ENCODE results near the gene ARHGAP26.

The ARHGAP26 gene

DNA sequence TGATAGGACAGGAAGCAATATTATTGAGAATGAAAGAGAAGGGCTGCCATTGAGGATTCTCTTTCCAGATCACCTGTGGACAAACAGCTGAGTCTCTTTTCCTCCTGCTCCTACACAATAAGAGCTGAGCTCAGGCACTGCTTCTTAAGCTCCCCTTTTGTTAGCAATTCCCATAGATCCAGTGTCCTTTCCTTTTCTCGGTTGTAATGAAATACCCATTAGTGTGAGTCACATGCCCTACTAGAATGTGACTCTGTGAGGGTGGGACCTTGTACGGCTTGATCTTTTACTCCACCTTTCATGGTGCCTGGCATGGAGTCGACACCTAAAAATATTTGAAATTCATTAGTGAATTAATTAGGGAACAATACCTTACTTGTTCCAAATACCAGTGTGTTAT is 364.1 kb downstream of the ARHGAP26 start:
- H3K36me3 ChIP-seq (replicated peaks), result no peaks in the 10 kb centered on the region
- H3K4me1 ChIP-seq, result no peaks in the 10 kb centered on the region
- H3K27me3 ChIP-seq (ENCODE audit: low read depth), result no peaks in the 10 kb centered on the region
- DNase-seq (ENCODE audit: low spot score in 2 of 2), result no peak
- no peak overlapping the region for H3K4me3 ChIP-seq
- in situ Hi-C loops (cut with MboI; ENCODE audit: low sequenced_read_pairs), result no loop called here
- H3K9me3 ChIP-seq, result no peaks in the 10 kb centered on the region

GRCh38 chr5:143134900-143135299 is 364.7 kb downstream of the ARHGAP26 start:
- H3K9me3 ChIP-seq, result no peaks in the 10 kb centered on the region
- in situ Hi-C loops (cut with MboI; ENCODE audit: low sequenced_read_pairs), result no loop called here
- H3K27me3 ChIP-seq (ENCODE audit: low read depth), result no peaks in the 10 kb centered on the region
- no peak for DNase-seq (ENCODE audit: low spot score in 2 of 2)
- H3K4me3 ChIP-seq, result no peak overlapping the region
- no peaks in the 10 kb centered on the region for H3K36me3 ChIP-seq (replicated peaks)
- no peaks in the 10 kb centered on the region for H3K4me1 ChIP-seq

DNA sequence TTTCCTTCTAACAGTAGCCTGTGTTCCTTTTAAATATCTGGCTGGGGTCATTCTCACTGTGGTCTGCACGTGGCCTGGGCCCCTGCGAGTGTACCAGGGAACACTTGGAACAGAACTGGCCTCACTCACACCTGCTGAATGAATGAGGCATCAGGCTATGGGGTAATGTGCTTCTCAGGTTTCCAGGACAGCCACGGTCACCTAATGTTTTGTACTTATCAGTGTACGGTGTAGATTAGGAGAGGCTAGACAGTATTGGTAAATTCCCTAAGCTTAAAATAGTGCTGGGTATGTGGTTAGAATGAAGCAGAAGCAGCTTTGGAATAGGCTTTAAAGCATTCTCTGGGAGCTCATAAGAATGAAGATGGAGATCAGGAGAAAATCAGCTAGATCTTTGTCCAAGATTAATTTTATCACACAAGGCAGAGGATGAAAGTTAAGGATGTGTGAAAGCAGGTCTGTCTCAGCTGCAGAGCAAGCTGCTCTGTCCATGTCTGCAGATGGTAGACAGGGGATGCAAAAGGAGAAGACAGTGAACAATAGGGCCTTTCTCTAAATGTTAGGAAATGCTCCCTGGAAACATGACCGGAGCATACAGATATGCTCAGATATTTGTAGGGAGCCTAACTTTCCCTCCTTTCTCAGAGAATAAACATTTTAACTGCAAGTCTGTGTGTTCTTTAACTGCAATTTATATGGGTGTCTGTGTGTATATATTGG is 365.8 kb downstream of the ARHGAP26 start:
- no peaks in the 10 kb centered on the region for H3K27me3 ChIP-seq (ENCODE audit: low read depth)
- in situ Hi-C loops (cut with MboI; ENCODE audit: low sequenced_read_pairs), result no loop called here

DNA sequence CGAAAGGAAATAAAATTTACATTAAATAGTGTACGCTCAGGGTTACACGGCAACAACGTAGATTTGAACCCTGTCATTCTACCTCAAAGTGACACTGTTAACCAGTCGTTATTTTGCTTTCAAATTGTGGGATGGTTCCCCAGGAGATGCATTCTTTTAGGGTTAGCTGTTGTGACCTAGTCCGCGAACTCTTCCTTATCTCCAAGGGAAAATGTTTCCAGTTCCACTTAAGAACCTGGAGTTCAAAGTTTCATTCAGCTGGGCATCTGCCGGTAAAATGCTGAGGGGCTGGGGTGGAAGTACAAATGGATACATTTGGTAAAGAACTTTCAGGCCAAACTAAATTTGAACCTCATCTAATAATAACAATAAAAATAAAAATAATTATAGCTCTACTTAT is 368.7 kb downstream of the ARHGAP26 start:
- no peaks in the 10 kb centered on the region for H3K27me3 ChIP-seq (ENCODE audit: low read depth)
- no peaks in the 10 kb centered on the region for H3K9me3 ChIP-seq
- H3K4me3 ChIP-seq, result no peak overlapping the region
- H3K36me3 ChIP-seq (replicated peaks), result no peaks in the 10 kb centered on the region
- H3K4me1 ChIP-seq, result no peaks in the 10 kb centered on the region
- in situ Hi-C loops (cut with MboI; ENCODE audit: low sequenced_read_pairs), result no loop called here
- no peak for DNase-seq (ENCODE audit: low spot score in 2 of 2)

More for the DNA sequence above, 365.8 kb downstream of the ARHGAP26 start:
- DNase-seq (ENCODE audit: low spot score in 2 of 2), result no peak
- no peaks in the 10 kb centered on the region for H3K36me3 ChIP-seq (replicated peaks)
- H3K4me1 ChIP-seq, result no peaks in the 10 kb centered on the region
- H3K4me3 ChIP-seq, result no peak overlapping the region
- no peaks in the 10 kb centered on the region for H3K9me3 ChIP-seq

DNA sequence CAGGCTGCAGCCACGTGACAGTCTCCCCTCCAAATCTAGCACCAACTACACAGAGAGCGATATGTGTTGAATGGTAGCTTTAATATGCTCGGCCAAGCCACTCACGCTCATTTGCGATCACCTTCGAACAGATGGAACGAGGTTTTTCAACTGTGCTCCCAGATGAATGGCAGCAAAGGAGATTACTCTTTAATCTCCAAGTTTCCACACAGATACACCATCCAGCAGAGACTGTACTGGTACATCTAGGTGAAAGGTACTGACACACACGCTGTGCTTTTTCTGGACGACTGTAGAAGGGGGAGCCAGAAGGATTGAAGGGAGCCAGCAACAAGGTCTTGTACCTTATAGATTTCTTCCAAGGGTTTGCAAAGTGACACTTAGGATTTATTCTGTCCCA is 369.4 kb downstream of the ARHGAP26 start:
- H3K4me1 ChIP-seq, result no peaks in the 10 kb centered on the region
- in situ Hi-C loops (cut with MboI; ENCODE audit: low sequenced_read_pairs), result no loop called here

GRCh38 chr5:143140492-143141203 is 370.5 kb downstream of the ARHGAP26 start:
- Histone ChIP-seq H3K9me3 (no peaks in the 10 kb centered on the region), H3K27me3 (ENCODE audit: low read depth) (no peaks in the 10 kb centered on the region), H3K4me3 (no peak overlapping the region), H3K4me1 (no peaks in the 10 kb centered on the region), H3K36me3 (replicated peaks) (no peaks in the 10 kb centered on the region)
- DNase-seq (ENCODE audit: low spot score in 2 of 2), result no peak
- in situ Hi-C loops (cut with MboI; ENCODE audit: low sequenced_read_pairs), result no loop called here

More for the DNA sequence above, 369.4 kb downstream of the ARHGAP26 start:
- Histone ChIP-seq H3K27me3 (ENCODE audit: low read depth) (no peaks in the 10 kb centered on the region), H3K9me3 (no peaks in the 10 kb centered on the region), H3K36me3 (replicated peaks) (no peaks in the 10 kb centered on the region), H3K4me3 (no peak overlapping the region)
- DNase-seq (ENCODE audit: low spot score in 2 of 2), result no peak

GRCh38 chr5:143141652-143142051 is 371.5 kb downstream of the ARHGAP26 start:
- H3K4me3 ChIP-seq, result no peak overlapping the region
- H3K36me3 ChIP-seq (replicated peaks), result no peaks in the 10 kb centered on the region
- H3K27me3 ChIP-seq (ENCODE audit: low read depth), result no peaks in the 10 kb centered on the region
- no peaks in the 10 kb centered on the region for H3K4me1 ChIP-seq
- DNase-seq (ENCODE audit: low spot score in 2 of 2), result no peak
- in situ Hi-C loops (cut with MboI; ENCODE audit: low sequenced_read_pairs), result no loop called here
- no peaks in the 10 kb centered on the region for H3K9me3 ChIP-seq

- no peak for DNase-seq (ENCODE audit: low spot score in 2 of 2)
- no peaks in the 10 kb centered on the region for H3K4me1 ChIP-seq
- no peak overlapping the region for H3K4me3 ChIP-seq
- H3K36me3 ChIP-seq (replicated peaks), result no peaks in the 10 kb centered on the region
- in situ Hi-C loops (cut with MboI; ENCODE audit: low sequenced_read_pairs), result no loop called here
- no peaks in the 10 kb centered on the region for H3K9me3 ChIP-seq
- H3K27me3 ChIP-seq (ENCODE audit: low read depth), result no peaks in the 10 kb centered on the region
Observed at GRCh38 chr5:143142596-143143435, 372.6 kb downstream of the ARHGAP26 start.

DNA sequence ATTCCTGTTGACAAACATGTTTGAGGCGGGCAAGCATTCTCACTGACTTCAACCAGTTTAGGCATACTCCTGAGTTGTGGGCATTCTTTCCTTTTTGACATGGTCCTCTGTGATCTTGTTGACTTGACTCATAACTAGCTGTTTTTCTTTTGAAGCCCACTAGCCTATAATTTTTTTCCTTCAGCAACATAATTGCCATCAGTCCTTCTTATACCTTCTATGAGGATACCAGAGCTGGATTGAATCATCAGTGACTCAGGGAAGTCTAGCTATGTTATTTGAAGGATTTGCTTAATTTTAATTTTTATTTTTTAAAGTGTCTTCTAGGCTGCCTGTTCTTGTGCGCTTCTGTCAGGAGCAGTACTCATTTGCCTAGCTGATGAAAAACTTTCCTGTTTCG is 373.8 kb downstream of the ARHGAP26 start:
- no peak for DNase-seq (ENCODE audit: low spot score in 2 of 2)
- in situ Hi-C loops (cut with MboI; ENCODE audit: low sequenced_read_pairs), result no loop called here
- Histone ChIP-seq H3K4me1 (no peaks in the 10 kb centered on the region), H3K36me3 (replicated peaks) (no peaks in the 10 kb centered on the region), H3K4me3 (no peak overlapping the region), H3K9me3 (no peaks in the 10 kb centered on the region), H3K27me3 (ENCODE audit: low read depth) (no peaks in the 10 kb centered on the region)

DNA sequence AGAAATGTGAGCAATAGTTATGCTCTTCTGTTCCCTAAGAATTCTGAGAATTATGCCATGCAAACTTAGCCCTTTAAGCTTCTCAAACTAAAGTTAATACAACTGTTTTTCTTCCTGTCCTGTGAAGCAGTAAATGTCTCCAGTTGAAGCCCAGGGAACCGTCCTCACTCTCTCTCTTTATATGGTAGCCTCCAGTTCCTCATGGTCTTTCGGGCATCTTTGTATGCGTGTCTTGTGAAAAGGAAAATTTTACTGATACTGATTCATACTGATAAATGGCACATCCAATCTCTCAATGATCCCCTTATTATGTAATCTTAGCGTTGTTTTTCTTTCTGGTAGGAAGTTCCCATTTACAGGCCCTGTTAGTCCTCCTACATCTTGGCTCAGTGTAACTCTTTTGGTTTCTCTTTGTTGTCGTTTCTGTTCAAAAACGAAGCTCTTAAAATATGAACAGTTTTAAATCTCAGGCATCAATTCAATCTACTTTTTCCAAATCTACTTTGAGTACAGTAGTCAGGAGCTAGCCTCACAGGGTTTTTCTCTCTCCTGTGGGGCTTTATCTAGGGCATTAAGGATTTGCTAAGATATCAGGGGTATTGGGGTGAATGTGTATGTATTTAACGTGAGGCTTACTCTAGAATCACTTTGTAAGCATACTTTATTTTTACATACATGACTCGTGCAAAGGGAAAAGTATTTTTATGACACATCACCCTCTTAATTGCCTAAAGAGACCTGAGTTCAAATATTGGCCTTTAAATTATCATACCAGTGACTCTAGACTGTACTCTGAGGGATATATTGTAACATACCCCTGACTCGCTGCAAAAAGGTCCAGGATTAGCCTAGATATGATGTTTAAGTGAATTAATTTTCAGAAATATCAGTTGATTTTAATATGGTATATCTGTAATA is 375.3 kb downstream of the ARHGAP26 start:
- no peak overlapping the region for H3K4me3 ChIP-seq
- no peaks in the 10 kb centered on the region for H3K9me3 ChIP-seq
- no peaks in the 10 kb centered on the region for H3K36me3 ChIP-seq (replicated peaks)
- no peaks in the 10 kb centered on the region for H3K27me3 ChIP-seq (ENCODE audit: low read depth)
- in situ Hi-C loops (cut with MboI; ENCODE audit: low sequenced_read_pairs), result no loop called here
- DNase-seq (ENCODE audit: low spot score in 2 of 2), result no peak
- H3K4me1 ChIP-seq, result no peaks in the 10 kb centered on the region

DNA sequence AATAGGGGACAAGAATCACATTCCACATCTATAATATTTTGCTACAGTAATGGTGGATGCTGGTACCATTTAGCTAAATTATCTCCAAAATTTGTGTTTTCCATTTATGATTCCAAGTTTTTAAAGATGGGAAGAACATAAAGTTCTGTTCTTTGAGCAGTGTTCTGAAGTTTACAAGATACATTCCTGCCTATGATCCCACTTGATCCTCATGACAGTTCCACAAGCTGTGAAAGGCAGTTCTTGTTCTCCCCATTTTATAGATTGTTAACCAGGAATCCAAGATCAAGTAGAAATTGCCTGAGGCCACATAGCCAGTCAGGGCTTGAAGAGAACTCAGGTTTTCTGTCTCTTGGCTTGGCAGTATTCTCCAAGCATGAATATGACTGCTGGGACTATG is 376.0 kb downstream of the ARHGAP26 start:
- H3K36me3 ChIP-seq (replicated peaks), result no peaks in the 10 kb centered on the region
- H3K9me3 ChIP-seq, result no peaks in the 10 kb centered on the region
- in situ Hi-C loops (cut with MboI; ENCODE audit: low sequenced_read_pairs), result no loop called here
- no peak overlapping the region for H3K4me3 ChIP-seq
- no peaks in the 10 kb centered on the region for H3K4me1 ChIP-seq
- no peak for DNase-seq (ENCODE audit: low spot score in 2 of 2)
- no peaks in the 10 kb centered on the region for H3K27me3 ChIP-seq (ENCODE audit: low read depth)

GRCh38 chr5:143147383-143147782 is 377.2 kb downstream of the ARHGAP26 start:
- no peaks in the 10 kb centered on the region for H3K27me3 ChIP-seq (ENCODE audit: low read depth)
- in situ Hi-C loops (cut with MboI; ENCODE audit: low sequenced_read_pairs), result no loop called here
- no peak overlapping the region for H3K4me3 ChIP-seq
- H3K4me1 ChIP-seq, result no peaks in the 10 kb centered on the region
- no peak for DNase-seq (ENCODE audit: low spot score in 2 of 2)
- H3K36me3 ChIP-seq (replicated peaks), result no peaks in the 10 kb centered on the region
- no peaks in the 10 kb centered on the region for H3K9me3 ChIP-seq

DNA sequence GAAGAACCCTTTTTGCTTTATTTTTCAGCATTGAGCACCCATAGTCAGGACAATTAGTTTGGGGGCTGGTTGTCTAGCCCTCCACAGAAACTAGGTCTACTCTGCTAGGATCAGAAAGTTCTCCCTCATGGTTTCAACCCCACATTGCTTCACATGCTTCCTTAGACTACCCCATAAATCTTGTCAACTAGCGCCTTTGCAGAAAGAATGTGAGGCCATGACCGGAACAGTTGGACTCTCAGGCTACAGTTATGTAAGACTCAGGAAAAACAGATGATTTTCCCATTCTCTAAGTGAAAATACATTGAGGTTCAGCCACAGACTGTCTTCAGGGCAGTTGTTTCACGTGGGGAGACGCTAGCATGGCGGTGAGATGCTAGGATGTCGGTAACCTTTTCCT is 377.7 kb downstream of the ARHGAP26 start:
- in situ Hi-C loops (cut with MboI; ENCODE audit: low sequenced_read_pairs), result no loop called here

More for the DNA sequence above, 377.7 kb downstream of the ARHGAP26 start:
- Histone ChIP-seq H3K4me3 (no peak overlapping the region), H3K27me3 (ENCODE audit: low read depth) (no peaks in the 10 kb centered on the region), H3K9me3 (no peaks in the 10 kb centered on the region), H3K36me3 (replicated peaks) (no peaks in the 10 kb centered on the region), H3K4me1 (no peaks in the 10 kb centered on the region)
- DNase-seq (ENCODE audit: low spot score in 2 of 2), result no peak
